GM12878 (cell line): ENCODE data around the gene MAMLD1. TPM values are rescaled to one million over a fixed set of nuclear protein-coding genes. Genes with fewer than 3 reads are reported as not detected.

Experiments
- ATAC-seq: fragments of 200-7000 bp; cut with Tn5 transposase; 3 replicates; pipeline ENCODE4 v1.9.1; 2020; ENCODE audit warnings: mild to moderate bottlenecking, moderate library complexity
- BruUV-seq: library from RNA; stranded (reverse); fragments of 400-500 nt; replicated peaks from 2 replicates; lab custom pipeline; 2021; lab: Mats Ljungman, UMichigan
- CTCF ChIA-PET: fragments of 300-600 bp; sonication (Branson Sonifier 250); formaldehyde crosslinking; extraction: SDS; loops from one replicate; lab custom pipeline; 2021; ENCODE audit warnings: inconsistent platforms; lab: Yijun Ruan, JAX
- POLR2A ChIA-PET: fragments of 350-600 bp; formaldehyde crosslinking; extraction: SDS; loops from one replicate; lab custom pipeline; 2021; ENCODE audit warnings: inconsistent platforms; lab: Charles Lee
- RAD21 ChIA-PET: fragments of 300-600 bp; sonication (Branson Sonifier 250); formaldehyde crosslinking; loops from one replicate; lab custom pipeline; 2023; ENCODE audit warnings: antibody characterized with exemption; ENCODE audit not compliant: unreplicated experiment; lab: Charles Lee
- SMC1A ChIA-PET: fragments of 300-600 bp; sonication (Branson Sonifier 250); formaldehyde crosslinking; loops from one replicate; lab custom pipeline; 2023; ENCODE audit not compliant: unreplicated experiment, uncharacterized antibody; lab: Charles Lee
- DNase-seq: peaks from one replicate; pipeline ENCODE4 v3.0.0-alpha.2; 2011; ENCODE audit warnings: low read depth, low spot score
- FAIRE-seq: peaks from 3 replicates; lab custom pipeline; 2011; peaks lifted over from hg19 to GRCh38; lab: Jason Lieb, UNC
- H2AFZ ChIP-seq: 2 replicates; pipeline ENCODE4 v1.6.0; 2011; ENCODE audit warnings: low read depth, low read length, control low read depth; ENCODE audit not compliant: control insufficient read depth
- H3K27ac ChIP-seq: 2 replicates; pipeline ENCODE4 v1.5.1; 2011; ENCODE audit warnings: control low read depth; ENCODE audit not compliant: control insufficient read depth, insufficient read depth
- H3K27me3 ChIP-seq, 2 experiments: replicated peaks in 1 of 2; 2 replicates each; pipeline versions ENCODE4 v1.6.0 to v1.6.1; 2011; ENCODE audit warnings: low read length in 1 of 2; ENCODE audit not compliant: control insufficient read depth in 2 of 2, insufficient read depth in 2 of 2
- H3K36me3 ChIP-seq, 2 experiments: 2 replicates each; pipeline ENCODE4 v1.5.1; 2011; ENCODE audit warnings: low read length in 1 of 2; ENCODE audit not compliant: control insufficient read depth in 2 of 2, insufficient read depth in 2 of 2
- H3K4me1 ChIP-seq: 2 replicates; pipeline ENCODE4 v1.6.1; 2011; ENCODE audit warnings: mild to moderate bottlenecking, low read length, moderate library complexity, mixed read lengths; ENCODE audit not compliant: control insufficient read depth, insufficient read depth
- H3K4me2 ChIP-seq: 2 replicates; pipeline ENCODE4 v1.6.0; 2011; ENCODE audit warnings: control low read depth; ENCODE audit not compliant: control insufficient read depth, insufficient read depth
- H3K4me3 ChIP-seq: fragments of 200-600 bp; sonication (generic); 2 replicates; pipeline ENCODE4 v1.5.1; 2016
- H3K79me2 ChIP-seq: 2 replicates; pipeline ENCODE4 v1.6.0; 2011; ENCODE audit warnings: low read length; ENCODE audit not compliant: control insufficient read depth, insufficient read depth
- H3K9ac ChIP-seq: 2 replicates; pipeline ENCODE4 v1.8.0; 2011; ENCODE audit warnings: low read length, control low read depth, mixed read lengths; ENCODE audit not compliant: control insufficient read depth, insufficient read depth
- H3K9me3 ChIP-seq: replicated peaks from 3 replicates; pipeline ENCODE4 v1.5.1; 2011; ENCODE audit warnings: mild to moderate bottlenecking, low read length; ENCODE audit not compliant: control insufficient read depth, insufficient read depth
- H4K20me1 ChIP-seq: 2 replicates; pipeline ENCODE4 v1.6.0; 2011; ENCODE audit not compliant: control insufficient read depth, insufficient read depth
- CBX3 ChIP-seq: fragments of 200-600 bp; sonication (generic); IDR thresholded peaks from 2 replicates; pipeline ENCODE4 v1.6.1; 2016; ENCODE audit warnings: low read depth, borderline replicate concordance
- MTA3 ChIP-seq: IDR thresholded peaks from 2 replicates; pipeline ENCODE4 v1.6.1; 2012; ENCODE audit warnings: low read length, inconsistent platforms, borderline replicate concordance
- POLR2AphosphoS2 ChIP-seq: IDR thresholded peaks from 2 replicates; pipeline ENCODE4 v1.6.1; 2011; ENCODE audit warnings: low read depth, mild to moderate bottlenecking, low read length, improper control_type of control experiment, moderate library complexity
- SKIL ChIP-seq: fragments of 450-650 bp; IDR thresholded peaks from 2 replicates; pipeline ENCODE4 v1.6.1; 2017; ENCODE audit warnings: mild to moderate bottlenecking, low read depth, inconsistent platforms; ENCODE audit not compliant: poor library complexity, severe bottlenecking
- WRNIP1 ChIP-seq: IDR thresholded peaks from 2 replicates; pipeline ENCODE4 v1.6.1; 2011; ENCODE audit warnings: low read depth, low read length, improper control_type of control experiment, borderline replicate concordance
- WGBS: methylation state at CpG from one replicate; pipeline ENCODE4 v1.1.6; 2016; ENCODE audit warnings: low lambda C conversion rate; ENCODE audit not compliant: insufficient replicate concordance, insufficient coverage; ENCODE audit errors: missing lambda C conversion rate; 5-methylcytosine and 5-hydroxymethylcytosine counted together
- in situ Hi-C: fragments of 300-500 bp; cut with MboI; formaldehyde crosslinking; loops from 9 replicates; pipeline ENCODE4 v1.14.3; 2018; ENCODE audit warnings: mixed read lengths
- intact Hi-C: fragments of 100-400 bp; cut with micrococcal nuclease; formaldehyde crosslinking; loops from one replicate; pipeline ENCODE4 v1.14.2; 2022; ENCODE audit not compliant: unreplicated experiment
- polyA plus RNA-seq, 11 experiments: library from polyadenylated mRNA; depleted of rRNA in 4 of 11; unstranded in 6 of 11; stranded (reverse) in 5 of 11; fragments of >200 nt; fragmentation: Nextera tagmentation in 4 of 11; fragmentation: Illumina TruSeq in 1 of 11; extraction: Ambion mirVana in 4 of 11; extraction: Trizol in 1 of 11; gene quantifications; 1 replicate in 1 of 11; 2 replicates in 10 of 11; pipeline versions ENCODE4 v1.2.1 to v1.2.3, GENCODE V29; 2011 to 2016; ENCODE audit warnings: inconsistent platforms in 2 of 11, missing spikeins in 2 of 11, low read depth in 1 of 11
- total RNA-seq, 4 experiments: library from RNA; depleted of rRNA in 3 of 4; stranded (reverse); fragments of >200 nt in 3 of 4; fragmentation: Illumina TruSeq in 1 of 4; extraction: Trizol in 1 of 4; gene quantifications; 2 replicates each; pipeline versions ENCODE4 v1.2.1 to v1.2.3, GENCODE V29; 2013 to 2021

Gene MAMLD1
- total and polyA plus RNA-seq, 10 of the 15 experiments (the other 5 are each of a cell fraction or from before 2014, with no cell fraction given) = 0.03 to 0.05 TPM; not detected in 8

GRCh38 chrX:150548251-150548650 lies 185.1 kb downstream of the MAMLD1 start:
- no peak for FAIRE-seq
- WGBS = 48% methylated on average over 4 of the region's 4 CpGs
- no peak overlapping the region for H3K9ac ChIP-seq
- ChIA-PET CTCF (no interaction called here), SMC1A (interaction anchor here (1.0 kb wide), 1 partner anchor 24 kb away, joined by 3 read pairs; no protein-coding TSS in a partner anchor), RAD21 (no interaction called here), POLR2A (no interaction called here)
- no peaks in the 10 kb centered on the region for H4K20me1 ChIP-seq
- no peak overlapping the region for H3K4me3 ChIP-seq
- intact Hi-C loops (loop anchor here (10.0 kb wide), 1 partner anchor 167 kb away; no protein-coding TSS in a partner anchor), in situ Hi-C loops (no loop called here)
- no peaks in the 10 kb centered on the region for H3K36me3 ChIP-seq
- H3K27ac ChIP-seq = no peak overlapping the region
- TF ChIP-seq WRNIP1 (no peak), SKIL (no peak), POLR2AphosphoS2 (no peak), MTA3 (no peak), CBX3 (no peak)
- H3K79me2 ChIP-seq = no peaks in the 10 kb centered on the region
- no TSS peak for BruUV-seq
- no peak for ATAC-seq
- H3K27me3 ChIP-seq = no peaks in the 10 kb centered on the region; a peak in 2 of 4 replicates
- no peaks in the 10 kb centered on the region for H3K9me3 ChIP-seq
- no peak for DNase-seq
- H3K4me2 ChIP-seq = peak overlapping the region; percentile 69; the same call in 1 of the 2 replicates
- H2AFZ ChIP-seq = peak overlapping the region; percentile 56; the same call in 1 of the 2 replicates
- H3K4me1 ChIP-seq = peaks cover 7% of the 10 kb centered on the region; the same call in 1 of the 2 replicates
